ENCODE measurements around the gene KCND3.

KCND3 gene

DNA sequence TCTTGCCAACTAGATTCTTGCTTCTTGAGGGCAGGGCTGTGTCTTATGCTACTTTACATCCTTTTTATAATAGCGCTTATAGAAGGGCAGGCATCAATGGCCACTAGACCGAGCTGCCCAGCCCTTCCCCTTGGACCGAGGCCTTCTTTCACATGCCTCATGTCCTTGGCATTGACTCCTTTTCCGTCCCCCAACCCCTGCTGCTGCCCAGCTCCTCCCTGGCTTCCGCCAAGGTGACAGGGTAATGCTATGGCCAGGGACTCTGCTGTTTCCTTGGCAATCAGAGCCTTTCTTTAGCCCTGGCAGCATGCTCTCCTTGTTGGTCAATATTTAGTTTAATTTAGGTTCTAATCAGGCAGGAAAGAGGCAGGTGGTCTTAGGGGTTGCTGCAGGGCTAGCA lies 185.5 kb downstream of the KCND3 start (continued):
- TF ChIP-seq GLI2 (tag by site-specific recombination; IDR thresholded peaks at IDR 0.05; ENCODE audit: borderline replicate concordance, low read depth): no peak
- TF ChIP-seq, protein P1, sequence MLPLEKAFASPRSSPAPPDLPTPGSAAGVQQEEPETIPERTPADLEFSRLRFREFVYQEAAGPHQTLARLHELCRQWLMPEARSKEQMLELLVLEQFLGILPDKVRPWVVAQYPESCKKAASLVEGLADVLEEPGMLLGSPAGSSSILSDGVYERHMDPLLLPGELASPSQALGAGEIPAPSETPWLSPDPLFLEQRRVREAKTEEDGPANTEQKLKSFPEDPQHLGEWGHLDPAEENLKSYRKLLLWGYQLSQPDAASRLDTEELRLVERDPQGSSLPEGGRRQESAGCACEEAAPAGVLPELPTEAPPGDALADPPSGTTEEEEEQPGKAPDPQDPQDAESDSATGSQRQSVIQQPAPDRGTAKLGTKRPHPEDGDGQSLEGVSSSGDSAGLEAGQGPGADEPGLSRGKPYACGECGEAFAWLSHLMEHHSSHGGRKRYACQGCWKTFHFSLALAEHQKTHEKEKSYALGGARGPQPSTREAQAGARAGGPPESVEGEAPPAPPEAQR (tag by site-specific recombination; IDR thresholded peaks at IDR 0.05): no peak
- TF ChIP-seq, protein P2, sequence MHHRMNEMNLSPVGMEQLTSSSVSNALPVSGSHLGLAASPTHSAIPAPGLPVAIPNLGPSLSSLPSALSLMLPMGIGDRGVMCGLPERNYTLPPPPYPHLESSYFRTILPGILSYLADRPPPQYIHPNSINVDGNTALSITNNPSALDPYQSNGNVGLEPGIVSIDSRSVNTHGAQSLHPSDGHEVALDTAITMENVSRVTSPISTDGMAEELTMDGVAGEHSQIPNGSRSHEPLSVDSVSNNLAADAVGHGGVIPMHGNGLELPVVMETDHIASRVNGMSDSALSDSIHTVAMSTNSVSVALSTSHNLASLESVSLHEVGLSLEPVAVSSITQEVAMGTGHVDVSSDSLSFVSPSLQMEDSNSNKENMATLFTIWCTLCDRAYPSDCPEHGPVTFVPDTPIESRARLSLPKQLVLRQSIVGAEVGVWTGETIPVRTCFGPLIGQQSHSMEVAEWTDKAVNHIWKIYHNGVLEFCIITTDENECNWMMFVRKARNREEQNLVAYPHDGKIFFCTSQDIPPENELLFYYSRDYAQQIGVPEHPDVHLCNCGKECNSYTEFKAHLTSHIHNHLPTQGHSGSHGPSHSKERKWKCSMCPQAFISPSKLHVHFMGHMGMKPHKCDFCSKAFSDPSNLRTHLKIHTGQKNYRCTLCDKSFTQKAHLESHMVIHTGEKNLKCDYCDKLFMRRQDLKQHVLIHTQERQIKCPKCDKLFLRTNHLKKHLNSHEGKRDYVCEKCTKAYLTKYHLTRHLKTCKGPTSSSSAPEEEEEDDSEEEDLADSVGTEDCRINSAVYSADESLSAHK (tag by site-specific recombination; IDR thresholded peaks at IDR 0.05): no peak
- no peak for TF ChIP-seq TCF7L2 (IDR thresholded peaks at IDR 0.05; ENCODE audit: borderline replicate concordance, low read depth, low read length)
- no peak for TF ChIP-seq ZNF785 (tag by site-specific recombination; IDR thresholded peaks at IDR 0.05)

DNA sequence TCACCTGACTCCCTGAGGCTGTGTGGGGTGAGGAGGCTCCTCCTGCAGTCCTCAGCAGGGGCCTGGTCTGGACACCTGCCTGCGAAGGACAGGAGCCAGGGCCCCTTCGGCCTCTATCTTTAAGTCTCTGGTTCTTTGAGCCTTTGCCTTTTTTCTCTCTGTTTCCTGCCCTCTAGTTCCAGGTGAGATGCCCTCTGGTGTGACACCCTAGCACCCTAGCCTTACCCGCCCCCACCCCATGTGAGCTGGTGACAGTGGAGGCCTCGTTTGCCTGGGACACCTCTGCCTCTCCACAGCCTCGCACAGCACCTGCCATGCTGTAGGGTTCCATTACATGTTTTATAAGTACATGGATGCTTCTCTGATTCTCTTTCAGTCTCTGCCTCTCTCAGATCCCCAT lies 186.5 kb downstream of the KCND3 start:
- Histone ChIP-seq H3K9me3 (ENCODE audit: control insufficient read depth, insufficient read depth, low read depth, low read length) (no peaks in the 10 kb centered on the region), H3K4me1 (ENCODE audit: control insufficient read depth, insufficient read depth, low read length) (no peaks in the 10 kb centered on the region), H3K36me3 (ENCODE audit: control insufficient read depth in 2 of 2, insufficient read depth in 1 of 2, low read length in 2 of 2) (no peaks in the 10 kb centered on the region), H3K27ac (ENCODE audit: extremely low read depth, low read depth, low read length) (no peak overlapping the region), H3K4me3 (ENCODE audit: low read depth, low read length) (no peak overlapping the region)
- CTCF ChIA-PET: interaction anchor here (0.8 kb wide), 1 partner anchor 188 kb away, joined by 3 read pairs; no protein-coding TSS in a partner anchor
- TF ChIP-seq, protein P3, sequence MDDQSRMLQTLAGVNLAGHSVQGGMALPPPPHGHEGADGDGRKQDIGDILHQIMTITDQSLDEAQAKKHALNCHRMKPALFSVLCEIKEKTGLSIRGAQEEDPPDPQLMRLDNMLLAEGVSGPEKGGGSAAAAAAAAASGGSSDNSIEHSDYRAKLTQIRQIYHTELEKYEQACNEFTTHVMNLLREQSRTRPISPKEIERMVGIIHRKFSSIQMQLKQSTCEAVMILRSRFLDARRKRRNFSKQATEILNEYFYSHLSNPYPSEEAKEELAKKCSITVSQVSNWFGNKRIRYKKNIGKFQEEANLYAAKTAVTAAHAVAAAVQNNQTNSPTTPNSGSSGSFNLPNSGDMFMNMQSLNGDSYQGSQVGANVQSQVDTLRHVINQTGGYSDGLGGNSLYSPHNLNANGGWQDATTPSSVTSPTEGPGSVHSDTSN (CRISPR knock-in tag; IDR thresholded peaks at IDR 0.05): no peak
- TF ChIP-seq ZNF629 (tag by site-specific recombination; IDR thresholded peaks at IDR 0.05): no peak
- no peak for TF ChIP-seq GLIS2 (tag by site-specific recombination; IDR thresholded peaks at IDR 0.05)
- TF ChIP-seq ZNF529 (tag by site-specific recombination; IDR thresholded peaks at IDR 0.05; ENCODE audit: insufficient replicate concordance): no peak
- TF ChIP-seq ZNF423 (tag by site-specific recombination; IDR thresholded peaks at IDR 0.05): no peak
- no peak for TF ChIP-seq ZNF777 (tag by site-specific recombination; IDR thresholded peaks at IDR 0.05; ENCODE audit: borderline replicate concordance)
- POLR2A ChIA-PET: no interaction called here

DNA sequence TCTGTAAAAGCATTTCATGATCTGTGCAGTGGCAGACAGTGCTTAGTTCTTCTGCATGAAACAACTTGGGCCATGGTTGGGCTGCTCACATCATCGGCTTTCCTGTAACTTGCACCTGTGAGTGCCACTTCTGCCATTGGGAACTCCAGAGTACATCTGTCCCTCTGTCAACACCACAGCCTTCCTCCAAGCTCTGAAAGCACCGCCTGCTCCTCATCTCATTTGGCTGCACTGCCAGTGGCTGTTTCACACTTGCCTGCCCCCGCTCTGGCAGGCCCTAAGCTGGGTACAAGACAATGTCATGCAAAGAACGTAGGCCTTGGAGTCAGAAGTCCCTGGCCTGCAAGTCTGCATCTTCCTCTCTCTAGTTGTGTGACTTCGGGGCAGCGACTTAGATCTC lies 187.4 kb downstream of the KCND3 start:
- H3K9me3 ChIP-seq (ENCODE audit: control insufficient read depth, insufficient read depth, low read depth, low read length): no peaks in the 10 kb centered on the region
- H3K36me3 ChIP-seq (ENCODE audit: control insufficient read depth in 2 of 2, insufficient read depth in 1 of 2, low read length in 2 of 2): no peaks in the 10 kb centered on the region
- H3K4me1 ChIP-seq (ENCODE audit: control insufficient read depth, insufficient read depth, low read length): no peaks in the 10 kb centered on the region
- H3K27ac ChIP-seq (ENCODE audit: extremely low read depth, low read depth, low read length): no peak overlapping the region
- ChIA-PET POLR2A (no interaction called here), CTCF (interaction anchor here (0.8 kb wide), 1 partner anchor 189 kb away, joined by 3 read pairs; no protein-coding TSS in a partner anchor)
- H3K4me3 ChIP-seq (ENCODE audit: low read depth, low read length): no peak overlapping the region
- TF ChIP-seq, protein P4, sequence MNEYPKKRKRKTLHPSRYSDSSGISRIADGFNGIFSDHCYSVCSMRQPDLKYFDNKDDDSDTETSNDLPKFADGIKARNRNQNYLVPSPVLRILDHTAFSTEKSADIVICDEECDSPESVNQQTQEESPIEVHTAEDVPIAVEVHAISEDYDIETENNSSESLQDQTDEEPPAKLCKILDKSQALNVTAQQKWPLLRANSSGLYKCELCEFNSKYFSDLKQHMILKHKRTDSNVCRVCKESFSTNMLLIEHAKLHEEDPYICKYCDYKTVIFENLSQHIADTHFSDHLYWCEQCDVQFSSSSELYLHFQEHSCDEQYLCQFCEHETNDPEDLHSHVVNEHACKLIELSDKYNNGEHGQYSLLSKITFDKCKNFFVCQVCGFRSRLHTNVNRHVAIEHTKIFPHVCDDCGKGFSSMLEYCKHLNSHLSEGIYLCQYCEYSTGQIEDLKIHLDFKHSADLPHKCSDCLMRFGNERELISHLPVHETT (tag by site-specific recombination; IDR thresholded peaks at IDR 0.05): no peak
- TF ChIP-seq ZBTB21 (tag by site-specific recombination; IDR thresholded peaks at IDR 0.05): no peak
- no peak for TF ChIP-seq OSR2 (tag by site-specific recombination; IDR thresholded peaks at IDR 0.05)
- no peak for TF ChIP-seq ZNF37A (tag by site-specific recombination; IDR thresholded peaks at IDR 0.05)
- TF ChIP-seq ZBTB1 (tag by site-specific recombination; IDR thresholded peaks at IDR 0.05): no peak
- TF ChIP-seq, protein P5, sequence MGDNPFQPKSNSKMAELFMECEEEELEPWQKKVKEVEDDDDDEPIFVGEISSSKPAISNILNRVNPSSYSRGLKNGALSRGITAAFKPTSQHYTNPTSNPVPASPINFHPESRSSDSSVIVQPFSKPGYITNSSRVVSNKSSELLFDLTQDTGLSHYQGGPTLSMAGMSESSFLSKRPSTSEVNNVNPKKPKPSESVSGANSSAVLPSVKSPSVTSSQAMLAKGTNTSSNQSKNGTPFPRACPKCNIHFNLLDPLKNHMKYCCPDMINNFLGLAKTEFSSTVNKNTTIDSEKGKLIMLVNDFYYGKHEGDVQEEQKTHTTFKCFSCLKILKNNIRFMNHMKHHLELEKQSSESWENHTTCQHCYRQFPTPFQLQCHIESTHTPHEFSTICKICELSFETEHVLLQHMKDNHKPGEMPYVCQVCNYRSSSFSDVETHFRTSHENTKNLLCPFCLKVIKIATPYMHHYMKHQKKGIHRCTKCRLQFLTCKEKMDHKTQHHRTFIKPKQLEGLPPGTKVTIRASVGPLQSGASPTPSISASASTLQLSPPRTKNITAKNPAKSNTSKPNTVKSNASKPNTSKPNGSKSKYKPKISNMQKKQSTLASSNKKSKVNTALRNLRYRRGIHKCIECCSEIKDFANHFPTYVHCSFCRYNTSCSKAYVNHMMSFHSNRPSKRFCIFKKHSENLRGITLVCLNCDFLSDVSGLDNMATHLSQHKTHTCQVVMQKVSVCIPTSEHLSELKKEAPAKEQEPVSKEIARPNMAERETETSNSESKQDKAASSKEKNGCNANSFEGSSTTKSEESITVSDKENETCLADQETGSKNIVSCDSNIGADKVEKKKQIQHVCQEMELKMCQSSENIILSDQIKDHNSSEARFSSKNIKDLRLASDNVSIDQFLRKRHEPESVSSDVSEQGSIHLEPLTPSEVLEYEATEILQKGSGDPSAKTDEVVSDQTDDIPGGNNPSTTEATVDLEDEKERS (tag by site-specific recombination; IDR thresholded peaks at IDR 0.05): no peak
- TF ChIP-seq SP3 (tag by site-specific recombination; IDR thresholded peaks at IDR 0.05): no peak
- TF ChIP-seq ZNF426 (tag by site-specific recombination; IDR thresholded peaks at IDR 0.05): no peak
- TF ChIP-seq ZNF600 (tag by site-specific recombination; IDR thresholded peaks at IDR 0.05): no peak
- TF ChIP-seq KLF10 (tag by site-specific recombination; IDR thresholded peaks at IDR 0.05): no peak
- TF ChIP-seq, protein P3 (CRISPR knock-in tag; IDR thresholded peaks at IDR 0.05): no peak
- no peak for TF ChIP-seq YY2 (tag by site-specific recombination; IDR thresholded peaks at IDR 0.05)
